HepG2 (cell line): ENCODE measurements around the gene NES. TPM values are rescaled to one million over a fixed set of nuclear protein-coding genes. Genes with fewer than 3 reads are reported as not detected.

ENCODE experiments used
- ATF7 ChIP-seq, 2 experiments: fragments of 450-650 bp in 1 of 2; sonication (generic) in 1 of 2; formaldehyde crosslinking in 1 of 2; IDR thresholded peaks; 2 replicates each; pipeline versions ENCODE4 v1.4.0 to v1.6.1; 2016 to 2020; ENCODE audit warnings: antibody characterized with exemption in 1 of 2, mild to moderate bottlenecking in 1 of 2, missing genetic modification reagents in 1 of 2
- GFI1 ChIP-seq: sonication (generic); formaldehyde crosslinking; IDR thresholded peaks from 2 replicates; pipeline ENCODE4 v1.5.0; 2020; ENCODE audit warnings: missing genetic modification reagents, mild to moderate bottlenecking, borderline replicate concordance
- HNRNPK ChIP-seq: fragments of 200-400 bp; formaldehyde crosslinking; IDR thresholded peaks from 2 replicates; pipeline ENCODE4 v1.6.1; 2018; ENCODE audit warnings: low read length, low read depth, moderate library complexity, mild to moderate bottlenecking; ENCODE audit not compliant: poor library complexity, severe bottlenecking
- KDM3A ChIP-seq: IDR thresholded peaks from 2 replicates; pipeline ENCODE4 v1.6.1; 2018; ENCODE audit warnings: low read depth, missing compliant biosample characterization
- KDM4B ChIP-seq: sonication (generic); formaldehyde crosslinking; IDR thresholded peaks from 2 replicates; pipeline ENCODE4 v1.4.0; 2020; ENCODE audit warnings: missing genetic modification reagents
- ONECUT2 ChIP-seq: sonication (generic); formaldehyde crosslinking; IDR thresholded peaks from 2 replicates; pipeline ENCODE4 v1.4.0; 2020; ENCODE audit warnings: missing genetic modification reagents
- PATZ1 ChIP-seq: sonication (generic); formaldehyde crosslinking; IDR thresholded peaks from 2 replicates; pipeline ENCODE4 v1.4.0; 2020; ENCODE audit warnings: missing genetic modification reagents
- POLR2AphosphoS2 ChIP-seq: IDR thresholded peaks from 2 replicates; pipeline ENCODE4 v1.6.1; 2011; ENCODE audit warnings: low read depth, low read length, improper control_type of control experiment
- RAD51 ChIP-seq: fragments of 450-650 bp; IDR thresholded peaks from 2 replicates; pipeline ENCODE4 v1.6.1; 2016; ENCODE audit warnings: borderline replicate concordance
- SIN3A ChIP-seq: IDR thresholded peaks from 2 replicates; pipeline ENCODE4 v1.6.1; 2011; ENCODE audit warnings: low read depth, mild to moderate bottlenecking, control low read depth, low read length, borderline replicate concordance
- SIN3B ChIP-seq: fragments of 150-350 bp; IDR thresholded peaks from 2 replicates; pipeline ENCODE4 v1.6.1; 2014; ENCODE audit warnings: low read length
- SKI ChIP-seq: fragments of 450-650 bp; IDR thresholded peaks from one replicate; pipeline ENCODE4 v1.6.1; 2018; ENCODE audit warnings: mild to moderate bottlenecking; ENCODE audit not compliant: partially characterized antibody
- TAF1 ChIP-seq: sonication (generic); formaldehyde crosslinking; IDR thresholded peaks from 2 replicates; pipeline ENCODE4 v1.4.0; 2020; ENCODE audit warnings: missing genetic modification reagents
- TOE1 ChIP-seq: sonication (generic); formaldehyde crosslinking; IDR thresholded peaks from 2 replicates; pipeline ENCODE4 v1.4.0; 2020; ENCODE audit warnings: mild to moderate bottlenecking, missing genetic modification reagents
- ZKSCAN1 ChIP-seq: fragments of 150-350 bp; IDR thresholded peaks from 2 replicates; pipeline ENCODE4 v1.6.1; 2014; ENCODE audit warnings: low read length
- ZNF160 ChIP-seq: sonication (generic); formaldehyde crosslinking; IDR thresholded peaks from 2 replicates; pipeline ENCODE4 v1.8.0; 2022; ENCODE audit warnings: mild to moderate bottlenecking, inconsistent platforms, missing genetic modification reagents
- ZNF225 ChIP-seq: sonication (generic); formaldehyde crosslinking; IDR thresholded peaks from 2 replicates; pipeline ENCODE4 v1.4.0; 2020; ENCODE audit warnings: mild to moderate bottlenecking, missing genetic modification reagents
- ZNF232 ChIP-seq: sonication (generic); formaldehyde crosslinking; IDR thresholded peaks from 2 replicates; pipeline ENCODE4 v1.4.0; 2020; ENCODE audit warnings: missing genetic modification reagents, borderline replicate concordance
- ZNF24 ChIP-seq: fragments of 450-650 bp; IDR thresholded peaks from 2 replicates; pipeline ENCODE4 v1.6.1; 2017; ENCODE audit warnings: antibody characterized with exemption, mild to moderate bottlenecking
- ZNF263 ChIP-seq: sonication (generic); formaldehyde crosslinking; IDR thresholded peaks from 2 replicates; pipeline ENCODE4 v1.4.0; 2020; ENCODE audit warnings: missing genetic modification reagents
- ZNF558 ChIP-seq: sonication (generic); formaldehyde crosslinking; IDR thresholded peaks from 2 replicates; pipeline ENCODE4 v1.9.0; 2022; ENCODE audit warnings: mild to moderate bottlenecking, missing genetic modification reagents, borderline replicate concordance
- ZNF674 ChIP-seq: sonication (generic); formaldehyde crosslinking; IDR thresholded peaks from 2 replicates; pipeline ENCODE4 v1.5.0; 2020; ENCODE audit warnings: low read depth, mild to moderate bottlenecking, missing genetic modification reagents
- ZSCAN25 ChIP-seq: sonication (generic); formaldehyde crosslinking; IDR thresholded peaks from 2 replicates; pipeline ENCODE4 v1.8.0; 2022; ENCODE audit warnings: mild to moderate bottlenecking, missing genetic modification reagents
- polyA plus RNA-seq, 8 experiments: library from polyadenylated mRNA; depleted of rRNA in 3 of 8; stranded (reverse) in 7 of 8; unstranded in 1 of 8; fragments of >200 nt; fragmentation: Illumina TruSeq in 4 of 8; extraction: Trizol in 4 of 8; gene quantifications; 2 replicates each; pipeline versions ENCODE4 v1.2.1 to v1.2.3, GENCODE V29; 2011 to 2016; ENCODE audit warnings: low read depth in 4 of 8, missing spikeins in 1 of 8, mixed read lengths in 1 of 8; ENCODE audit not compliant: insufficient read depth in 1 of 8
- total RNA-seq, 5 experiments: library from RNA; depleted of rRNA; stranded (reverse); fragments of >200 nt; fragmentation: Illumina TruSeq; extraction: Trizol; gene quantifications; 2 replicates each; pipeline ENCODE4 v1.2.3, GENCODE V29; 2016; ENCODE audit warnings: low read depth in 1 of 5
- TF ChIP-seq, protein P1 (sequence below): sonication (generic); formaldehyde crosslinking; IDR thresholded peaks from 2 replicates; pipeline ENCODE4 v1.5.0; 2020; ENCODE audit warnings: missing genetic modification reagents

The NES gene
- total and polyA plus RNA-seq, 2 of the 13 experiments (the other 11 are each of a cell fraction or from before 2014, with no cell fraction given) = 1.7 to 16.6 TPM

- TF ChIP-seq, protein P1, sequence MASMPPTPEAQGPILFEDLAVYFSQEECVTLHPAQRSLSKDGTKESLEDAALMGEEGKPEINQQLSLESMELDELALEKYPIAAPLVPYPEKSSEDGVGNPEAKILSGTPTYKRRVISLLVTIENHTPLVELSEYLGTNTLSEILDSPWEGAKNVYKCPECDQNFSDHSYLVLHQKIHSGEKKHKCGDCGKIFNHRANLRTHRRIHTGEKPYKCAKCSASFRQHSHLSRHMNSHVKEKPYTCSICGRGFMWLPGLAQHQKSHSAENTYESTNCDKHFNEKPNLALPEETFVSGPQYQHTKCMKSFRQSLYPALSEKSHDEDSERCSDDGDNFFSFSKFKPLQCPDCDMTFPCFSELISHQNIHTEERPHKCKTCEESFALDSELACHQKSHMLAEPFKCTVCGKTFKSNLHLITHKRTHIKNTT (CRISPR knock-in tag) = no peak
- TF ChIP-seq ZNF558 (CRISPR knock-in tag) (no peak), ZSCAN25 (CRISPR knock-in tag) (no peak), ZNF24 (no peak), TOE1 (CRISPR knock-in tag) (no peak), SKI (no peak), RAD51 (no peak), ZNF160 (CRISPR knock-in tag) (no peak), TAF1 (CRISPR knock-in tag) (no peak), PATZ1 (CRISPR knock-in tag) (peak; percentile 74), KDM3A (CRISPR knock-in tag) (no peak), HNRNPK (no peak), GFI1 (CRISPR knock-in tag) (no peak), KDM4B (no peak), ATF7 (IDR thresholded peaks at IDR 0.05) (no peak), ATF7 (CRISPR knock-in tag; IDR thresholded peaks at IDR 0.05) (no peak), ZNF674 (CRISPR knock-in tag) (no peak), SIN3B (no peak), ONECUT2 (no peak), ZNF232 (no peak), ZKSCAN1 (no peak), POLR2AphosphoS2 (no peak), ZNF225 (no peak), ZNF263 (no peak; the same call in 1 of the 2 replicates), SIN3A (no peak)
Observed at GRCh38 chr1:156689035-156689952, 12.1 kb upstream of the NES start (continued).
